C4-2B (cell line): ENCODE measurements around the gene ZNF76.

Experiments
- ZFX ChIP-seq: fragments of 450-650 bp; IDR thresholded peaks from 2 replicates; pipeline ENCODE4 v1.6.1; 2017
- TF ChIP-seq, protein P1 (sequence below): fragments of 450-650 bp; conservative IDR thresholded peaks from 2 replicates; pipeline ENCODE4 v1.5.1; 2017; ENCODE audit warnings: mild to moderate bottlenecking

DNA sequence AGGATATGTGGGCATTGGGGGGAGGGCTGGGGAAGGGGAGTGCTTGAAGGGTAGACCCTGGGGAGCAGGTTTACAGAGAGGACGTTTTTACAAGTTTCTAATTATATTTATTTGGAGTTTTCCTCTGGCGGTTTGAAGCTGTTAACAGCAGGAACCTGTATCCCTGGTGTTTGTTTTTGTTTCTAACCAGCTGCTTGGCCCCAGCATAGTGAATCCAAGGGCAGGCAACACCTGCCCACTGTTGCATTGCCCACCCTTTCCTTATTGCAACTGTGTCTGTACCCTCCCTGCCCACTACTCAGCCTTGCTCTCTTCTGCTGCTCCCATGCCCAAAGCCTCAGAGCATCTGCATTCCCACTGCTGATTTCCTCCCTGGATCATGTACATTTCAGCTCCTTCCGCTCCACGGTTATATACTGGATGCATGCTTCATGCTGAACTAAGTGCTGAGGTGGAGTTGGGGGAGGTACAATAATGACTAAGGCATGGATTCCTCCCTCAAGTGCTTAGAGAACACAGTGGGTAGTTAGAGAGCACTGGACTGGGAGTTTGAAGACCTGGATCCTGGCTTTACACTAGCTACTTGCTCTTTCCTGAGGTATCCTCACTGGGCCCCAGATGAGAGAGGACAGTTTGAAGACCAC lies 39.7 kb upstream of the ZNF76 start:
- TF ChIP-seq, protein P1, sequence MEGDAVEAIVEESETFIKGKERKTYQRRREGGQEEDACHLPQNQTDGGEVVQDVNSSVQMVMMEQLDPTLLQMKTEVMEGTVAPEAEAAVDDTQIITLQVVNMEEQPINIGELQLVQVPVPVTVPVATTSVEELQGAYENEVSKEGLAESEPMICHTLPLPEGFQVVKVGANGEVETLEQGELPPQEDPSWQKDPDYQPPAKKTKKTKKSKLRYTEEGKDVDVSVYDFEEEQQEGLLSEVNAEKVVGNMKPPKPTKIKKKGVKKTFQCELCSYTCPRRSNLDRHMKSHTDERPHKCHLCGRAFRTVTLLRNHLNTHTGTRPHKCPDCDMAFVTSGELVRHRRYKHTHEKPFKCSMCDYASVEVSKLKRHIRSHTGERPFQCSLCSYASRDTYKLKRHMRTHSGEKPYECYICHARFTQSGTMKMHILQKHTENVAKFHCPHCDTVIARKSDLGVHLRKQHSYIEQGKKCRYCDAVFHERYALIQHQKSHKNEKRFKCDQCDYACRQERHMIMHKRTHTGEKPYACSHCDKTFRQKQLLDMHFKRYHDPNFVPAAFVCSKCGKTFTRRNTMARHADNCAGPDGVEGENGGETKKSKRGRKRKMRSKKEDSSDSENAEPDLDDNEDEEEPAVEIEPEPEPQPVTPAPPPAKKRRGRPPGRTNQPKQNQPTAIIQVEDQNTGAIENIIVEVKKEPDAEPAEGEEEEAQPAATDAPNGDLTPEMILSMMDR = no peak
- no peak for TF ChIP-seq ZFX
